ENCODE measurements around the gene LIMS1.

The LIMS1 gene

GRCh38 chr2:108614043-108614545, 79.8 kb downstream of the LIMS1 start:
- no peak for DNase-seq (ENCODE audit: low read depth, low spot score)

DNA sequence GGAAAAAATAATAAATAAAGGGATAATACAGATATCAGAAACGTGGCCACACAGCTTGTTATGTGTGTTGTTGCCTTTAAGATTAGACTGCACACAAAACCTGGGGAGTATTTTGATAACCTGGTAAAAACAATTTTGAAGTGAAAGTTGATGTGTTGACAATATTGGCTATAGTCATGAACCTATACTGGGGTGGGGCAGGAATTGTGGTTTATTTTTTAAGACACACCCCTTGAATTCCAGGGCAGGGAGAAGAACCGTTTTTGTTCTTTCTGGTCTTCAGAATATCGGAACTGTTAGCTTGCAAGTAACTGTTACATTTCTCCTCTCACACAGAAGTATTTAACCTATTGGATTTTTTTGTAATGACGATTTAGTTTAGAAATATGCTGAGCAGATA, 80.4 kb downstream of the LIMS1 start:
- no peak for DNase-seq (ENCODE audit: low read depth, low spot score)

DNA sequence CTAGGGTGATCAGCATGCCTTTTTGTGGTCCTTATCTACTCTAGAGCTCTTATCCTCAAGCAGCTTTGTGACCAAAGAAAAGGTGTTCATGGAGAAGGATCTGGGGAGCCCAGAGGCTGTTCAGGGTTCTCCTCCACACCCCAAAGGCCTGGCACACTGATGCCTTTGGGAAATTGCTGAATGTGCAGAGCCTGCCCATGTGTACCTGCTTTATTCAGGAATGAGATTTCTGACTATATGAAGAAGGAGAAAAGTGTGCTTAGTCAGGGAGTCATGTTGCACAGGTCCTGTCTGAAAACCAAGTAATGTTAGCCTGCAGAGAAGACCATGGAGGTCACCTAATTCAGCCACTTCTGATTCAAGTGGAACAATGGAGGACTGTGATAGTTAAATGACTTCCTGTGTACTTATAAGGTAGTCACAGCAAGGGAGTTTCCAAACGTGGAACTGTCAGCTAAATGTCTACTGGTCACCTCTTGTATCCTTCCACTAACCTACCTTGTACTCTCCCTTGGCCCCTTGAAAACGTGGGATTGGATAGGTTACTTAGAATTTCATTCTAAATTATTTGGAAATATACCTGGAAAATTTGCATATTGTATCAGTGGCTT, 81.3 kb downstream of the LIMS1 start:
- DNase-seq (ENCODE audit: low read depth, low spot score) = no peak

GRCh38 chr2:108616318-108616717, 82.0 kb downstream of the LIMS1 start:
- no peak for DNase-seq (ENCODE audit: low read depth, low spot score)

DNA sequence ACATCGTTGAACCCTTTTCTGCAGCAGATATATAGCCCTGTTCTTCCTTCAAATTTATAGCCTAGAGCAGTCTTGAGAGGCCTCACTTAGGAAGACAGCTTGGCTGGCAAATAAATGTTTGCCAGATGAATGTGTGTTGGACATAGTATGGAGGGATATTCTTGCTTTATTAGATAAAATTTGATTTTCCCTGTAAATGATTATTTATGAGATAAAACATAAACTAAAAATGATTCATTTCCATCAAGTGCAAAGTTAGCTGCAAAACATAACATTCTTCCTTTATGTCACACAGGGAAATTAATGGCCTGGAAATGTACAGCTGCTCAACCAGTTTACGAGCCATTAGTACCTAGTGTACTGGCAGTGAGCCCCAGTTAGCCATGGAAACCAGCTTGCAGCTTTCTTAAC, 82.5 kb downstream of the LIMS1 start:
- DNase-seq (ENCODE audit: low read depth, low spot score) = no peak

GRCh38 chr2:108617617-108618016, 83.3 kb downstream of the LIMS1 start:
- no peak for DNase-seq (ENCODE audit: low read depth, low spot score)

DNA sequence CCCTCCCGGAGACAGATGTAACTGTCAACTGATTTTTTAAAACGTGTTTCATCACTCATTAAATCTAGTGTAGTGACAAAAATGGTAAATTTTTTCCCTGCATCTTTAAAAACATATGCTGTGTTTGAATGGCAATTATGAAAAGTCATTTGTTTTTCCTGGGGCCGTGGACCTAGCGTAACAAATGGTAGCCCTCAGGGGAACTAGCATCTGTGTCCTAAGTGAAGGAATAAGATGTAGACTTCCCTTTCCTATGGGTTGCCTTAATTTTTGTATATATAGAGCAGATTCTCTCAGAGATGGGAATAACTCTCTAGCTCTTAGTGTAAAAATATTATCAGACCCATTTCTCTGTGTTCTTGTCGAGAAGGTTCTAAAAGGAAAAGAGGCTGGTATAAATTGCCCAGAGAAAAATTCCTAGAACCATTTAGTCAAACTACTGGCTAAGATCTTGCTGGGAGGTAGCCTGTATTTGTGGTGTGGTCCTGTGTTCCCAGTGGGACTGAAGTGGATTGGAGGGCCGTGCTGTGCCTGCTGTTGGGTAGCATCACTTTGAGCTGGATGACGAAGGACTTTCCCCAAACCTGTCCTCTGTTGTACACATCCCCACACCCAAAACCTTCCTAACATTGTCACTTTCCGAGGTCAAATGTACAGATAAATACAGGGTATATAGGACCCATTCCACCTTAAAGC, 85.8 kb downstream of the LIMS1 start:
- no peak for DNase-seq (ENCODE audit: low read depth, low spot score)

DNA sequence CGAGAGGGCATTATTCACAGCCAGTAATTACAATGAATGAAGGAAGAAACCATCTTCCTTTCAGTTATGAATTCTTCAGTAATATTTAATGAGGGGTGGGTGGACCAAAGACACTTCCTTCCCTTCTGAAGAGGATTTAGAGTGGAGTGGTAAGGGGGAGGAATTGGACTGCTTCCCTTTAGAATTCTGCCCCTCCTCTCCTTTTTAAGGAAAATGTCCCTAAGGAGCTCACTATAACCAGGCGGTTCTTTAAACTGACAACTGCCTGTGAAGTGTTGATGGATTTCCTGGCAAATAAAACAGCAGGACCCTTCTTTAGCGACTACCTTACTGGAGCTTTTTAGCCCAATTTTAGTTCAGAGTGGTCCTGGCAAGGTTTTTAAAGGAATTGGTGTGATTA, 86.4 kb downstream of the LIMS1 start:
- DNase-seq (ENCODE audit: low read depth, low spot score) = no peak

GRCh38 chr2:108621087-108621559, 86.9 kb downstream of the LIMS1 start:
- DNase-seq (ENCODE audit: low read depth, low spot score) = peak; percentile 56

DNA sequence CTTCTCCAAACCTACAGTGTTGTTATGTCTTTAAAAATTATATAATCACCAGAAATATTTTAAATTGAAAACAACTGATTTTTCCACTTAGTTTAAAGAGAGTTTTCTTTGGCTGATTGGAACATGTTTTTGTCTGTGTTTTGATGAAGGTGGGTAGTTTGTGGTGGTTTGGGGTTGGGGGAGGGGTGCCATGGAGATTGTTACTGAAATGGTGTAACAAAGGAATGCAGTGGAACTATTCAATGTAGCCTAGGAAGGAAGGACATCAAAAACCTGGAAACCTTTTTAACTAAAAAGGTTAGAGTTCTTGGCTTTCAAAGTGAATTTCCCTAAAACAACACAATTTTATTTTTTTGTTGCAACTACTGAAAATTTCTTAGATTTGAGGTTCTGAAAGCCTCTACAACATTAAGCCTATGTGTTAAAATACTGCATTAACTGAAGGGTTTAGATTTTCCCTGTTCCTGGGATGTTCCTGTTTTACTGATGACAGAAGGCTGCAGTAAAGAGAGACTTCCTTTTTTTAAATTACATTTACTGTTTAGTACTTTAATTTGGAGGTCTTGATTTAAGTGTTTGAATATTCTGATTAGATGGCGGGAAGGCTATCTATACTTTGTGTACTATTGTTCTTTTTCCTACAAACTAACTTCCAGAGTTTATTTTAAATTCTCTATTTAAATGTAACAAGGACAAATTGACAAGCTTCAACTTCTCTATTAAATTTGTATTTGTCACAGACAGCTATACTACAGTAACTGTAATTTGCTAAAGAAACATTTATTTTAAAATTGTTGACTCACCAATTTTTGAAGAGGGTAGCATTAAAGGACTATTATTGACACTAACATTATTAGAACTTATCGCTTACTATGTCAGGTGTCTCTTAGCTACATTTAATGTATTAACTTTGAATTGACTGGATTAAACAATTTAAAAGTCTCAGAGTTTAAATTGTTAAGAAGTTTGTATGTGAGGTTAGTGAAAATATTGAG, 87.7 kb downstream of the LIMS1 start:
- no peak for DNase-seq (ENCODE audit: low read depth, low spot score)

DNA sequence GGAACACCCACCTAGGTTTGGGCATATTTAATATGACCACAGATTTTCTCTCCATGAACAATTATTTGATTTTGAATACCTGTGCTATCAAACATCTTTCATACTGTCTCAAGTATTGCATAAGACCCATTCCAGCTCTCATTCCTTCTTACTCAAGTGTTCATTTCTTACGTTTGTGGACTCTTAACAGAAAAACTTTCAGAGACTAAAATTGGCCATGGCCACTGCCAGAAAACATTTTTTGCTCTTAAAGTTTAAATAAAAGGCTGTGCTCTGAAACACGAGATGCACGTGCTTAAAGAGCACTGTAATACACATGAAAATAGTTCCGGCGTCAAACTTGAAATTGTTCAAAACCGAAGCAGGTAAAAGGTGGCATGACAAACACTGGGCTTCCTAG, 89.3 kb downstream of the LIMS1 start:
- no peak for DNase-seq (ENCODE audit: low read depth, low spot score)

DNA sequence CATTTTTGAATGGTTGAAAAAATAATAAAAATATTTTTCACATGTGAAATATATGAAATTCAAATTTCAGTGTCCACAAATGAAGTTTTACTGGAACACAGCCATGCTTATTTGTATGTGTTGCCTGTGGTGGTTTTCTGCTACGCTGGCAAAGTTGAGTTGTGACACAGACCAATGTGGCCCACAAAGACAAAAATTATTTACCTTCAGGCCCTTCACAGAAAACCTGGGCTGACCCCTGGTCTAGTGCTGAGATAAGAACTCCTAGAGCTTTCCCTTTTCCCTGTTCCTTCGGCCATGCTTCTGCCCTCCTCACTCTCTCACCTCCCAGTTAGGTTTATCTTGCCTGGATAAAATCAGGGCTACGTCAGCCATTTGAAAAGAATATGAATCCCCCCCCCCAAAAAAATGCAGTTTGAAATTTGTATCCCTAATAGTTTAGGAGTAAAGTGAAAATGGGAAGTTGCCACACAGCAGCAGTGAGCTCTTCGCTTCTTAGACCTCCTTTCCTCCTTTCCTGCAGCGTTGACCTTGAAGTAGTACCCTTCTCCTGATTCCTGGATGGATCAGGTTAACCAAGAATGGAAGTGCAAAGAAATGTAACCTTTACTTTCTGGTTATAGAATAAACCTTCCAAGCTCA, 91.0 kb downstream of the LIMS1 start:
- DNase-seq (ENCODE audit: low read depth, low spot score) = no peak

DNA sequence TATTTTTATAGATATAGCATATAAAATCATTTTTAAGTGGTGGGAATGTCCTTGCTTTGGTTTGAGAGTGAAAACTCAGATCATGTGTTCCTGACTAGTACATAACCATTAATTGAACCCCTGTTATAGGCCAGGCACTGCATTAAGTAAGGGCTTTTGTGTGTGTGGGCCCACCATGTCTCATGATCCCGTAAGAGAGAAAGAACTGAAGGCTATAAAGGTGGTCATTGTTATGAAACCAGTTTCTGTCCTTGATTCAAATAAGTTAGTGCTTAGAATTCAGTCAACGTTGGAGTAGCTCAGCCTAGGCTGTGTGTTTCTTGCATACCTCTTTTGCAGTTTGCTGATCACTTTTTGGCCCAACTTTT, 91.5 kb downstream of the LIMS1 start:
- DNase-seq (ENCODE audit: low read depth, low spot score) = no peak

- no peak for DNase-seq (ENCODE audit: low read depth, low spot score)
Measured at GRCh38 chr2:108626995-108627394, 92.7 kb downstream of the LIMS1 start.

- DNase-seq (ENCODE audit: low read depth, low spot score) = no peak
Measured at GRCh38 chr2:108627911-108628567, 93.8 kb downstream of the LIMS1 start.

- no peak for DNase-seq (ENCODE audit: low read depth, low spot score)
Measured at GRCh38 chr2:108628936-108629335, 94.7 kb downstream of the LIMS1 start.

- no peak for DNase-seq (ENCODE audit: low read depth, low spot score)
Measured at GRCh38 chr2:108629417-108629816, 95.1 kb downstream of the LIMS1 start.

DNA sequence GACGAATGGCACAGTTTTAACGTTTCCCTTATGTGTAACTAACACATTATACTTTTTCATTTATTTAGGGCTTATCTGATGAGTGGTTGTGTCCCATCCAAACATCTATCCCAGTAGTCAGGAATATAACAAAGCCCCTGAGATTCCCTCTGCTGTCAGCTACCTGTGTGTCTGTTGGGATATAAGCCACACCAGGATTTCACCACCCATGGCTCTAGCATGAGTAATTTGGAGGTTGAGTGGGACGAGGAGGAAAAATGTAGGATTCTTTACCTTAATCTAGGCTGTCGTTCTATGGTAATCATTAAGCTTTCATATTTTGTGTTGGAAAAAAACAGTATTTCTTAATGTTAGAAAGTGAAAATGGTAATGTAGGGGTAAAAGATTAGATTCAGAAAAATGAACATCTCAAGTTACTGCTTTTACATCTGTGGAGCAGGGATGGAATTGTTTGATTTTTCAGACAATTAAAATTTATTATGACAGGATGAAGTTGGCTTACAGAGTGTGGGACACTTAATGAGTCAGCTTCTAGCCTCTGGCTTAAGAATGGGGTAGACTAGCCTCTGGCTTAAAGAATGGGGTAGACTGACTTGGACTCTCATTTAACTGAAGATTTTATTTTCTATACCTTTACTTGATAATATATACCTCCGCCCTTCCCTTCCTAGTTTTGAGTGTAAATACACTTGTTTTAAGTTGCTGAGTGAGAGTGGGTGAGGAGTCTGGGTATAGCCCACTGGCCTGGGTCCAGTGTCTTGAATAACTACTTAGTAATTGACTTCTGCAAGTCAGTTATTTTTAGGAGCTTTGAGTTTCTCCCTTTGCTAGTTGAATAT, 96.5 kb downstream of the LIMS1 start:
- DNase-seq (ENCODE audit: low read depth, low spot score) = no peak

DNA sequence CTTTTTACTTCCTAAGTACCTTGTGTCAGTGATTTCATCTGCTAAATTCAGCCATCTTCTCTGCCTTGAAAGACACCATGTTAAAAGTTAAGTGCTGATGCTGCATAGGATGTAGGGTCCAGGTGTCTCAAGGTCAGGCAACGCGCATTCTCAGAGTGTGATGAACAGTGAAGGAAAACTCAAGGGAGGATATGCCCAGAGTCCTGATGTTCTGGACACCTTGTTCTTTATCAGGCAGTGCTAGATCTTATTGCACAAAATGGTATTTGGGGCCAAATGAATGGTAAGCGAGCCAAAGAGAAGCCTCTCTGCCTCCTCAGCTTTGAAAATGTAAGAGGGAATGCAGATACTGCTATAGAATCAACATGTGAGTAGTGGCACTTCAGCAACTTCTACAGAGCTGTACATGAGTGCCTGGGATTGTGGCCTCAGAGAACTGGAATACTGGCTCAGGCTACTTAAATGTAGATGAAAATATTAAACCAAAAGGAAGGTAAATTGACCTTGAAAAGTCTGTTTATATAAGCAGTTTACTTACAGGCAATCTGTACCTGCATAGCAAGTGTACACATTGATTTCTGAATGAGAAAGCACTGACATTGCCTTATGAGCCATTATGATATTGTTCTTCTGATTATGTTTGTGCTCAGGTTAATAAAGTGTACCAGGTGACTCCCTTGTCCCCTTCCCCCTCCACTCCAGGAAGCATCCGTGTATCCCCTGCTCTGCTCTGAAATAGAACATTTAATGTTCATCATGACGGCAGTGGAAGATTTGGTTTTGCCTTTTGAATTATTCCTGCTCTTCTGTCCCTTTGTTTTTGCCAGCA, 98.3 kb downstream of the LIMS1 start:
- no peak for DNase-seq (ENCODE audit: low read depth, low spot score)

Data from activated CD4-positive, CD25-positive, alpha-beta regulatory T cell treated with anti-CD3 and anti-CD28 coated beads, Interleukin-2, amount 50 U/mL, for 16 hours (primary cell).